GM12864 (cell line): ENCODE measurements around the gene EIF4E1B.

ENCODE experiments used
- DNase-seq: peaks from one replicate; pipeline ENCODE4 v3.0.0-alpha.2; 2011; ENCODE audit warnings: low read depth
- H3K4me3 ChIP-seq: 2 replicates; pipeline ENCODE4 v1.5.1; 2011; ENCODE audit warnings: mild to moderate bottlenecking, low read depth, low read length, control low read depth
- TF ChIP-seq, protein P1 (sequence below): IDR thresholded peaks from 2 replicates; pipeline ENCODE4 v1.5.1; 2011; ENCODE audit warnings: low read depth, mild to moderate bottlenecking, moderate library complexity, low read length, control low read depth, inconsistent platforms; ENCODE audit errors: missing control alignments

The EIF4E1B gene

GRCh38 chr5:176663566-176663965 is 33.1 kb downstream of the EIF4E1B start:
- DNase-seq = no peak
- no peak overlapping the region for H3K4me3 ChIP-seq
- TF ChIP-seq, protein P1, sequence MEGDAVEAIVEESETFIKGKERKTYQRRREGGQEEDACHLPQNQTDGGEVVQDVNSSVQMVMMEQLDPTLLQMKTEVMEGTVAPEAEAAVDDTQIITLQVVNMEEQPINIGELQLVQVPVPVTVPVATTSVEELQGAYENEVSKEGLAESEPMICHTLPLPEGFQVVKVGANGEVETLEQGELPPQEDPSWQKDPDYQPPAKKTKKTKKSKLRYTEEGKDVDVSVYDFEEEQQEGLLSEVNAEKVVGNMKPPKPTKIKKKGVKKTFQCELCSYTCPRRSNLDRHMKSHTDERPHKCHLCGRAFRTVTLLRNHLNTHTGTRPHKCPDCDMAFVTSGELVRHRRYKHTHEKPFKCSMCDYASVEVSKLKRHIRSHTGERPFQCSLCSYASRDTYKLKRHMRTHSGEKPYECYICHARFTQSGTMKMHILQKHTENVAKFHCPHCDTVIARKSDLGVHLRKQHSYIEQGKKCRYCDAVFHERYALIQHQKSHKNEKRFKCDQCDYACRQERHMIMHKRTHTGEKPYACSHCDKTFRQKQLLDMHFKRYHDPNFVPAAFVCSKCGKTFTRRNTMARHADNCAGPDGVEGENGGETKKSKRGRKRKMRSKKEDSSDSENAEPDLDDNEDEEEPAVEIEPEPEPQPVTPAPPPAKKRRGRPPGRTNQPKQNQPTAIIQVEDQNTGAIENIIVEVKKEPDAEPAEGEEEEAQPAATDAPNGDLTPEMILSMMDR = no peak

DNA sequence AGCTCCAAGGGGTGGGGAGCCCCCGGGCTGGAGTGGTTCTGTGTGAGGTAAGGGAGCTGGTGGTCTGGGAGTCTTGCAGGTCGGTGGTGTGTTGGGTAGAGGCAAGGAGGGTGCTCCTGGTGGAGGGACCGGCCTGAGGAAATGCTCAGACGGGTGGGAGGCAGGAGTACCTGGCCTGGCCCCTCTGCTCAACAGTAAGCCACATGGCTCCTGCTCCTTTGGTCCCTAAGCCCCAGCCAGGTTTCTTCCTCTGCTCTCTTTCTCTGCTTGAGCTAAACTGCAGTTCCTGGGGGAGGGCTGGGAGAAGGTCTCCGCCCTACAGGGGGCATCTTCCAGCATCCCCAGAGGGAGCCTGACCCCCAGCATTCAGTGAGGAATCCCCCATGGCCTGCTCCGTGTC is 34.0 kb downstream of the EIF4E1B start:
- TF ChIP-seq, protein P1 = no peak
- no peak overlapping the region for H3K4me3 ChIP-seq
- DNase-seq = no peak

- TF ChIP-seq, protein P1 = no peak
- DNase-seq = no peak
- H3K4me3 ChIP-seq = no peak overlapping the region
Measured at GRCh38 chr5:176664886-176665285, 34.4 kb downstream of the EIF4E1B start.

DNA sequence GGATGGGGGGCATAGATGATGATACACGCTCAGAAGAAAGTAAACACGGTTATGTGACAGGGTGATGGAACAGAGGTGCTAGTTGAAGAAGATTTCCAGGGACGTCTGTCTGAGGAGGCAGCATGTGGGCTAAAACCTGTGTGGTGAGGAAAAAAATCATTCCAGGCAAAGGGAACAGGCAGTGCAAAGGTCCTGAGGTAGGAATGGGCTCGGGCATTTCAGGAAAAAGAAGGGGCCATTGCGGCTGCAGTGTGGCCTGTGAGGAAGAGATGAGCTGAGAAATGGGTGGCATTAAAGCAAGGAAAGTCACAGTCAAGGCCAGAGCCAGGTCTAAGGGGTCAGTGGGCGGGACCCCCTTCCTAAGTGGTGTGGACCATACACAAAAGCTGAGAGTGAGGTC is 35.0 kb downstream of the EIF4E1B start:
- DNase-seq = no peak
- no peak overlapping the region for H3K4me3 ChIP-seq
- TF ChIP-seq, protein P1 = no peak

DNA sequence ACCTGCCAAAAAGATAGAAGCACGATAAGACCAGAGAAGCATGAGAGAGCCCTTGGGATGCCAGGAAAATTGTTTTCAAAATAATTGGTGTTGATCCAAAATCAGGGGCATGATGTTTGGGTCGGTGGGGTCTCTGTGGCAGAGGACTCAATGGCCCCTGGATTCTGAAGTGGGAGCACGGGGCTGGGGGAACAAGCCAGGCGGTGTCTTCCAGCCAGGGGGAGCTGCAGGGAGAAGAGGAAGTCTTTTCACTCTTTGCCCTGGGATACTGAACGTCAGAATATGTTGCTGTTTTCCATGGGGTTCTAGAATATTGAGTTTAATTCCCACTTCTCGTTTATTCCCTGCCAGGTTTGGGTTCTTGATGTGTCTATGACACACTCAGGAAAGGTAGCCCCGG is 37.2 kb downstream of the EIF4E1B start:
- no peak overlapping the region for H3K4me3 ChIP-seq
- DNase-seq = no peak
- TF ChIP-seq, protein P1 = no peak

- no peak for DNase-seq
- TF ChIP-seq, protein P1 = no peak
- no peak overlapping the region for H3K4me3 ChIP-seq
Measured at GRCh38 chr5:176670449-176670848, 40.0 kb downstream of the EIF4E1B start.

DNA sequence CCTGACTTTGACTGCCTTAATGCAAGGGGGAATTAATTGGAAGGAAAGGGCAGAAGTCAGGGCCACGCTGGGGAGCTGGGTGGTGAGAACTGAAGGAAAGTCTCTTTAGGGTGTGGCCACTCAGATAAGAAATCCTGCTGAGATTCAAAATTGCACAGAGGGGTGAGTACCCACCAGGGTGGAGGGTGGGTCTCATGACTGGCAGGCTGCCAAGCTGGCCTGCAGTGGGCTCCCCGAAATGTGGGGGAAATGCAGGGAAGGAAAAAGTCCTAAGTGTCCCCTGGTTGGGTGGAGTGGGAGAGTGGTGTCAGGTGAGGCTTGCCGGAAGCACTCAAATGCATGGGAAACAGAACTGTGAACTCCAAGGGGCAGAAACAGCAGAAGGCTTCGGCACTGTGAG is 40.9 kb downstream of the EIF4E1B start:
- TF ChIP-seq, protein P1 = no peak
- no peak for DNase-seq
- no peak overlapping the region for H3K4me3 ChIP-seq
